HL-60 (cell line): ENCODE data around the gene ANKRD50.

ENCODE experiments used
- CTCF ChIP-seq: IDR thresholded peaks from one replicate; pipeline ENCODE4 v1.5.1; 2011; ENCODE audit warnings: low read length, control low read depth, inconsistent platforms; ENCODE audit not compliant: insufficient read depth
- REST ChIP-seq: IDR thresholded peaks from 2 replicates; pipeline ENCODE4 v1.6.1; 2012; ENCODE audit warnings: low read depth; ENCODE audit not compliant: insufficient replicate concordance

GRCh38 chr4:124717101-124717500 is 4.6 kb upstream of the ANKRD50 start:
- TF ChIP-seq CTCF (no peak), REST (no peak)
